Tibial nerve (tissue), 3 donors: ENCODE measurements around the gene TNFSF18.

Source experiments
- POLR2A ChIP-seq, 2 donors: fragments of 450-650 bp; IDR thresholded peaks; one replicate each; pipeline ENCODE4 v1.6.1; 2017; ENCODE audit warnings: antibody characterized with exemption in 2 of 2, mild to moderate bottlenecking in 2 of 2, moderate library complexity in 2 of 2
- TF ChIP-seq, protein P1 (sequence below), 5 experiments: fragments of 200-600 bp in 3 of 5; fragments of 450-650 bp in 2 of 5; sonication (generic) in 3 of 5; IDR thresholded peaks; one replicate each; pipeline ENCODE4 v1.5.1; 2016 to 2019; ENCODE audit warnings: antibody characterized with exemption in 5 of 5, mild to moderate bottlenecking in 3 of 5, moderate library complexity in 2 of 5

DNA sequence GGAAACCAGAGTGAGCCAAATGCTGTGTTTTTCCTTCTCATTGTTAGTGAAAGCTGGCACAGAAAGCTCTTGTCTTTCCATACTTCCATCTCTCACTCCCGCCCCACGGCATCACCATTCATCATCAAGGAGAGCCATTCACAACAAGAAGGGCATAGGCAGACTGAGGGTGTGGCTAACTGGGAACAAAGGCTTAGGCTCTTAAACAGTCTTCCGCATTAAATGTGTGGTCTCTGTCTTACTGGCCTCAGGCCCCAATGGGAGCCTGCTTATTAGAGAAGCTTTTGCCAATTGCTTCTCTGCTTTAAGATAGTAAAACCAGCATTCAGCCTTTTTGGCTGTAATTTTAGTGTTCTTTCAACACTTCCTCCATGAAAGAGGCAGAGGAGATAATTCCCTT lies 51.4 kb downstream of the TNFSF18 start:
- TF ChIP-seq, protein P1, sequence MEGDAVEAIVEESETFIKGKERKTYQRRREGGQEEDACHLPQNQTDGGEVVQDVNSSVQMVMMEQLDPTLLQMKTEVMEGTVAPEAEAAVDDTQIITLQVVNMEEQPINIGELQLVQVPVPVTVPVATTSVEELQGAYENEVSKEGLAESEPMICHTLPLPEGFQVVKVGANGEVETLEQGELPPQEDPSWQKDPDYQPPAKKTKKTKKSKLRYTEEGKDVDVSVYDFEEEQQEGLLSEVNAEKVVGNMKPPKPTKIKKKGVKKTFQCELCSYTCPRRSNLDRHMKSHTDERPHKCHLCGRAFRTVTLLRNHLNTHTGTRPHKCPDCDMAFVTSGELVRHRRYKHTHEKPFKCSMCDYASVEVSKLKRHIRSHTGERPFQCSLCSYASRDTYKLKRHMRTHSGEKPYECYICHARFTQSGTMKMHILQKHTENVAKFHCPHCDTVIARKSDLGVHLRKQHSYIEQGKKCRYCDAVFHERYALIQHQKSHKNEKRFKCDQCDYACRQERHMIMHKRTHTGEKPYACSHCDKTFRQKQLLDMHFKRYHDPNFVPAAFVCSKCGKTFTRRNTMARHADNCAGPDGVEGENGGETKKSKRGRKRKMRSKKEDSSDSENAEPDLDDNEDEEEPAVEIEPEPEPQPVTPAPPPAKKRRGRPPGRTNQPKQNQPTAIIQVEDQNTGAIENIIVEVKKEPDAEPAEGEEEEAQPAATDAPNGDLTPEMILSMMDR (IDR thresholded peaks at IDR 0.05): no peak
- no peak for TF ChIP-seq POLR2A (IDR thresholded peaks at IDR 0.05)
